Stimulated activated CD4-positive, alpha-beta T cell treated with anti-CD3 and anti-CD28 coated beads, Interleukin-12 subunit alpha, Interleukin-12 subunit beta, amount 100 ng/mL, for 24 hours (primary cell): ENCODE results near the gene ZNF516.
"Not testable (repeated sequence)": the region's sequence is repeated elsewhere in the genome, so short reads cannot be mapped to it uniquely, and the experiment has no call there.

Experiments
- DNase-seq, 2 experiments: peaks; one replicate each; pipeline ENCODE4 v3.0.0-alpha.2; 2020; ENCODE audit warnings: low read depth in 2 of 2

The ZNF516 gene

GRCh38 chr18:76495006-76495370, at the start of gene ZNF516:
ZNF516 (minus strand) TSS chr18:76495242; CDS start chr18:76443054, 52,188 bp downstream.
- no peak for DNase-seq

DNA sequence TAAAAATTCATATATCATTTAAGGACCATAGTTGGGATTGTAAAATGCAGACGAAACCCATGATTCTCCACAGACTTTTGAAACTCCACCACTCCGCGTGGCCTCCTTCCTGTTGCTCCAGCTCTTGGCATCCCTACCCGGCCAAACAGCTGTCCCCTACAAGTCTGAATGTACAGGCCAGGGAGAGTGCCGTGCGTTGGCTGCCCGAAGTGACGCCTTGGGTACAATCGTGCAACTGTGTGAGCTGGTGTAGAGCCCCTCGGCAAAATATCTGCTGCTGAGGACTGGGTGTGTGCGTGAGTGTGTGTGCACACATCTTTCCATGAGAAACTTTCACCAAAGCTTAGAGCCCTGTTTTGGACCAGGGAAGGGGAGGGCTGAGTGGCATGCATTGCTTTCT, 43.8 kb upstream of the ZNF516 start:
- DNase-seq: no peak

GRCh38 chr18:76537621-76538020, 42.6 kb upstream of the ZNF516 start:
- no peak for DNase-seq

- DNase-seq: not testable (repeated sequence)
These were observed 41.6 kb upstream of the ZNF516 start for GRCh38 chr18:76536593-76536992.

- DNase-seq: no peak
These were observed 37.8 kb upstream of the ZNF516 start for GRCh38 chr18:76532875-76533274.

DNA sequence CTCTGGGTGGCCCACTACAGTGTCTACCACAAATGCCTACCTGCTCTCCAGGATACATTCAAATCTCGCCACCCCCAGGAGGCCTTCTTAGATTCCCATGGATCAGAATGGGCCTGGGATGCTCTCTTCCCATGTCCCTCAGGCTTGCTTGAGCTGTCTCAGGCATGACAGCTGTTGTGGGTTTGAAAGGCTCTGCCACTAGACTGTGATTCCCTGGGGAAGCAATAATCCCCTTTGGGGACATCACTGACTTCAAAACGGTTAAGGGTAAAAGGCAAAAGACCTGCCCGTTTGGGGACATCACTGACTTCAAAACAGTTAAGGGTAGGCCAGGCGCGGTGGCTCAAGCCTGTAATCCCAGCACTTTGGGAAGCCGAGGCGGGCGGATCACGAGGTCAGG, 35.8 kb upstream of the ZNF516 start:
- no peak for DNase-seq

DNA sequence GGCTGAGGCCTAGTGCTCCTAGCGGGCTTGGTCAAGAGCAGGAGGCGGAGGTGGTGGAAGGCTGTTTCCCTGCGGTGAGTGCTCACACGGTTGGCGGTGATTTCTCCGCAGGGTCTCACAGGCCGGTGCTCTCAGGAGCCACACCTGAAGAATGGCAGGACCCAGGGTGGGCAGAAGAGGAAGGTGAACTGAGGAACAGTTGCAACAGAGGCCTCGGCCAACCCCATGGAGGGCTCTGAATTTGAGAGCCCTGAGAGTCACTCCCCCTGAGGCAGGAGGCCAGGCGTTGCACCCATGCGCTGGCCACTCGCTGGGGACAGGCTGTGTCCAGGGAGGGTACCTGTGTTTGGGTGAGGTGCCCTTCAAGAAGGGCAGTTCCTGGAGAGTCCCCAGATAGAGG, 35.3 kb upstream of the ZNF516 start:
- no peak for DNase-seq

DNA sequence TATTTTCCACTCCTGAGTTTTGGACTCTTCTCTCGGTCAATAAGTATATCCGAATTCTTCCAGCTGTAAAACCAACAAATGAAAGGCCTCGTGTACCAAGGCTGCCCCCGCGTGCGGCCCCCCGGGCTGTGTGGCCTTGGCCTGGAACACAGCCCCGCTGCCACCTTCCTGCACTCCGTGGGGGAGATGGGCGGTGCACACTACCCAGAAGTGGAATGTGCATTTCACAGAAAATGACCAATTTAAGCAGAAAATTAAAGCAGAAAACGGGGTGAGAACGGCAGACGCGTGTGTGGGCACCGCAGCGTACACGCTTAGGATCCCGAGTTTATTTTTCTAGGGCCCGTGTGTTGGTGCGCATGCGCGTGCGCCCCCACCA, 34.4 kb upstream of the ZNF516 start:
- DNase-seq: no peak

GRCh38 chr18:76528477-76529432, 33.7 kb upstream of the ZNF516 start:
- no peak for DNase-seq

DNA sequence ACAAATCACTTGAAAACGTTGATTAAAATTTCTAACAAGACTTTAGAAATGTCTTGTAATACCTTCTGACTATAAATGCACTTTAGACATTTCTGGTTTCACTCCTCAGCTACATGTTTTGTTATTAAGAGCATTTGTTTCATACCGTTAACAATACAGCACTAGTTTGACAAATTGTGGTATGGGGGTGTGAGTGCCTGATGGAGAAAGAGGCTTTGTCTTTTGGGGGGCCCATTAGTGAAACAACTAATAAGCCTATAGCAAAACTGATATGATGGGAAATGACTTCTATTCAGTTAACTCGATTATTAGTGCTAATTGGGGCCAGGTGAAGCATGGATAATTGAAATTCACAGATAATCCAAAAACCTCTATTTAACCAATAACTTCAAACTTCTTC, 30.9 kb upstream of the ZNF516 start:
- DNase-seq: no peak

DNA sequence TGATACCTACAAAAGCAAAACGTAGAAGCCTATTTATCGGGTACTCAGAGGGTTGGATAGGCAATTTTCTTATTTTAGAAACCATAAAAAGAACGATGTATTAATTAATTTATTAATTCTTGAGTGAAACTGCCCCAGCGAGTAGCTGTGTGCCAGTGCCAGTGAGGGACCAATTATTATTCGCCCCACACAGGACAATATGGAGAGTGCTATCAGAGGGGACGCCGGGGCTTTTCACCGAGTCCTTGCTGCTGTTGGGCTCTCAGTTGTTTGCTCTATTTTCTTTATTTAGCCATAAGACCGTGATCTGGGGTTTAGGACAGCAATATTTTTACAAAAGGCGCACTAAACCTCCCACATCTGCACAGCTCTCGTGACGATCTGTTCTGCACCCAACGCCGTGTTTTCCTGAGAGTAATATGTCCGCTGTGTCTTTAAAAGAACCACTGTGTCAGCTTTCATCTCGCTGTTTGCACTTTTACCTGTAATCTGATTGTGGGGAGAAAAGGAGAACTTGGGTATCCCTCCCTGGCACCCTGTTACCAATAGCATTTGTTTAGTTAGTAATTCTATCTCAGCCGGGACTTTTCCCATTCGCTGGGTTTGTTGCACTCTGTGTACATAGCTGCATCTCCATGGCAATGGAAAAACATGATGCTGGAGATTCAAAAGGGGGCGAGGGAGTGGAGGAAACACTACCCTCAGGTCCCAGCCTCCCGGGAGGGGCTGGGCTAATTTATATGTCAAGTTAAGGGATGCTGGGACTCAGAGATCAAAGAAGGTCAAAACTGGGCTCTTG, 30.1 kb upstream of the ZNF516 start:
- no peak for DNase-seq

- no peak for DNase-seq
These were observed 29.4 kb upstream of the ZNF516 start for GRCh38 chr18:76524477-76524876.

DNA sequence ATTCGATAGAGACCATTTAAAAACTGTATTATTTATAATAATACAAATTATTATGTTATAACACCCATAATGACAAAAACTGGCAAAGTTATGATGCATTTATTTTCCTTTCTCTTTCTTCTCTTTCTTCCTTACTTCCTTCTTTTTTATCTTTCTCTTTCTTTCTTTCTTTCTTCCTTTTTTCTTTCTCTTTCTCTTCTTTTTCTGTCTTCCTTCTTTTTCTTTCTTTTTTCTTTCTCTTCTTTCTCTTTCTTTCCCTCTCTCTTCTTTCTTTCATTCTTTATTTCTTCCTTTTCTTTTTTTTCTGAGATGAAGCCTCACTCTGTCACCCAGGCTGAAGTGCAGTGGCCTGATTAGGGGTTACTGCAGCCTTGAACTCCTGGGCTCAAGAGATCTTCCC, 27.5 kb upstream of the ZNF516 start:
- no peak for DNase-seq

GRCh38 chr18:76522122-76522503, 27.1 kb upstream of the ZNF516 start:
- DNase-seq: no peak

GRCh38 chr18:76521417-76522121, 26.5 kb upstream of the ZNF516 start:
- no peak for DNase-seq

GRCh38 chr18:76518860-76519538, 24.0 kb upstream of the ZNF516 start:
- no peak for DNase-seq

DNA sequence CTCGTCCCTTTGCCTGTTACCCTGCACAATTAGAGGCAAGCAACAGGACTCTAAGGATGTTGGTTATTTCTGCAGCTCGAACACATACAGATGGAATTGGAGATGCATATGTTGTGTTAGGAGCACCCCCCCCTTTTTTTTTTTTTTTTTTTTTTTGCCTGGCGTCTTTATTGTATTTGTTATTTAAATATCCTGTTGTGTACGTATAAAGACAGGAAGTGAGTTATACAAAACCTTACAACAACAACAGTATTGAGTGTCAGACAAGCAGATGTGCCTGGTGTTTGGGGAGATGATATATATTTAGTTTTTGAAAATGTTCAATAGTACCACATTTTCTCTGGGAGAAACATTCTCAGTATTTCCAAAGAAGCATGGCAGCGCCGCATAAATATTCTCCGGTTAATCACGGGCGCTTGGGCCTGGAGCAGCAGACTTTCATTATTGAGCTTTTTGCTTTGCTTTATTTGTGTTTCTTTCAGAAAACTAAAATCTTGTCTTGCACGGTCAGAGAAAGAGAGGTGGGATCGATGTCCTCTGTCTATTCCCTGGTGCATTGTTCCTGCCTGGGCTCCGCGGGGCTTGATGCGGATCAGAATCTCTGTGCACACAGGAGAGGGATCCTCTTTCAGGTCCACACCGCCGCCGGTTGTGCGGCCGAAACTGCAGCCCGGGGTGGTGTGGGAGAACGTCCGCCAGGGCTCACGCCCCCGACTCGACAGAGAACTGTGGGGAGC, 23.2 kb upstream of the ZNF516 start:
- DNase-seq: no peak

GRCh38 chr18:76515576-76515975, 20.5 kb upstream of the ZNF516 start:
- DNase-seq: no peak

DNA sequence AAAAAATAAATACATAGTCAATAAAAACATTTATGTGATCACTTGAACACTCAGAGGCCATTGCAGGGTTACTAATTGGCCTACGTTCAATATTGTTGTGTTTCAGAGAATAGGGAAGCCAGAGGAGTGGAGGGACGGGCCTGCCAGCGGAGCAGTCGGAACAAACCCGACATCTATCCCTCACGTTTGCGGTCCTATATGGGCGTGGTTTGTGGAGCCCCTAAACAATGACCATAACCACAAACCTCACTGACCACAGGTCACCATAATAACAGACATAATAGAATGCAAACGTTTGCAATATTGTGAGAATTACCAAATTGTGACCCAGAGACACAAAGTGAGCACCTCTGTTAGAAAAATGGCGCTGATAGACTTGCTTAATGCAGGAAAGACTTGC, 19.5 kb upstream of the ZNF516 start:
- DNase-seq: no peak

- DNase-seq: no peak
These were observed 12.9 kb upstream of the ZNF516 start for GRCh38 chr18:76507830-76508385.
